Heart left ventricle (tissue), 16 donors: ENCODE measurements around the gene ERBIN. TPM values are rescaled to one million over a fixed set of nuclear protein-coding genes. Genes with fewer than 3 reads are reported as not detected.

ENCODE experiments used
- ATAC-seq, 4 donors: fragments of 200-7000 bp; cut with Tn5 transposase; one replicate each; pipeline ENCODE4 v1.9.1; 2020 to 2022; ENCODE audit warnings: moderate library complexity in 4 of 4, mild to moderate bottlenecking in 3 of 4, moderate number of reproducible peaks in 1 of 4
- DNase-seq, 5 donors: peaks; one replicate each; pipeline ENCODE4 v3.0.0-alpha.2; 2020
- H3K27ac ChIP-seq, 12 donors: fragments of 200-600 bp; sonication (generic) in 4 of 12; one replicate each; pipeline versions ENCODE4 v1.5.0 to v1.8.0; 2016 to 2022; ENCODE audit warnings: mild to moderate bottlenecking in 2 of 12
- H3K27me3 ChIP-seq, 9 donors: fragments of 200-600 bp; sonication (generic) in 2 of 9; one replicate each; pipeline versions ENCODE4 v1.5.1 to v1.8.0; 2016 to 2022; ENCODE audit warnings: mild to moderate bottlenecking in 3 of 9
- H3K36me3 ChIP-seq, 9 donors: fragments of 200-600 bp; sonication (generic) in 2 of 9; one replicate each; pipeline versions ENCODE4 v1.5.0 to v1.8.0; 2018 to 2022; ENCODE audit warnings: mild to moderate bottlenecking in 2 of 9
- H3K4me1 ChIP-seq, 12 donors: fragments of 200-600 bp; sonication (generic) in 4 of 12; one replicate each; pipeline versions ENCODE4 v1.5.0 to v1.8.0; 2016 to 2022; ENCODE audit warnings: mild to moderate bottlenecking in 3 of 12
- H3K4me3 ChIP-seq, 12 donors: fragments of 200-600 bp; sonication (generic) in 4 of 12; one replicate each; pipeline versions ENCODE4 v1.5.0 to v1.8.0; 2017 to 2022; ENCODE audit warnings: mild to moderate bottlenecking in 9 of 12, moderate library complexity in 4 of 12
- H3K9me3 ChIP-seq, 12 donors: fragments of 200-600 bp; sonication (generic) in 4 of 12; one replicate each; pipeline versions ENCODE4 v1.5.0 to v1.8.0; 2016 to 2022; ENCODE audit warnings: mild to moderate bottlenecking in 1 of 12
- POLR2A ChIP-seq, 2 donors: fragments of 450-650 bp; IDR thresholded peaks; one replicate each; pipeline ENCODE4 v1.6.1; 2017; ENCODE audit warnings: antibody characterized with exemption in 2 of 2, mild to moderate bottlenecking in 2 of 2, moderate library complexity in 2 of 2
- WGBS, 4 donors: extraction: QIAGEN DNeasy Blood & Tissue Kit in 2 of 4; methylation state at CpG; one replicate each; pipeline versions ENCODE4 v1.1.5 to v1.1.7; 2013 to 2018; 5-methylcytosine and 5-hydroxymethylcytosine counted together
- intact Hi-C, 10 donors: fragments of 100-400 bp; cut with DNase I; formaldehyde crosslinking; loops; one replicate each; pipeline versions ENCODE4 v1.11.1 to v1.14.2; 2022
- polyA plus RNA-seq, 2 donors: library from polyadenylated mRNA; stranded (reverse); fragments of 200-250 nt; gene quantifications; one replicate each; pipeline ENCODE4 v1.2.3, GENCODE V29; 2013
- total RNA-seq, 9 donors: library from RNA; depleted of rRNA in 2 of 9; stranded (reverse); fragments of >200 nt in 2 of 9; fragmentation: NEBNext Ultra II Directional in 3 of 9; extraction: Animal tissue kit (Norgen Biotek cat#: 25700) in 3 of 9; gene quantifications; one replicate each; pipeline versions ENCODE4 v1.1.0 to v1.2.4, GENCODE V29; 2016 to 2023
- TF ChIP-seq, protein P1 (sequence below), 12 donors: fragments of 200-600 bp; sonication (generic) in 4 of 12; IDR thresholded peaks; one replicate each; pipeline versions ENCODE4 v1.5.0 to v1.8.0; 2018 to 2022; ENCODE audit warnings: antibody characterized with exemption in 12 of 12, mild to moderate bottlenecking in 5 of 12
- donor health status: ischemic (EF 13 %, LVEDD 7.1; RV severe dilation, severe dysfunction).
- donor health status: healthy with polysubstance abuse.
- donor health status: DM: no; HTN: yes; CAD: no.
- donor health status: DM: no; HTN: no; CAD: no.
- donor health status: ischemic (EF 25% LVEDD 6.9; RV normal size, moderate dysfunction).
- donor health status: ischemic (EF 25% LVEDD 5.7; RV mildly dilated, moderate dysfunction).
- donor health status: healthy.
- donor health status: DM: yes; HTN: yes; CAD: no.
- donor health status: ischemic (EF 35%, LVEDD 5.7; RV mildly dilated, moderate dysfunction).
- donor health status: nonischemic (EF 11% LVEDD 7.7; RV severe dilation, severe dysfunction).
- donor health status: DM: yes; HTN: yes; CAD: no.
- donor health status: PGD.
- donor health status: ischemic (EF 29% LVEDD 5.4; RV normal size, mild dysfunction).
- donor health status: nonischemic (EF 23%, LVEDD 6.1; RV moderate dilation, normal function).

ERBIN gene
- total and polyA plus RNA-seq, 11 donors, result 6.7 to 59.1 (median 37.5) TPM

DNA sequence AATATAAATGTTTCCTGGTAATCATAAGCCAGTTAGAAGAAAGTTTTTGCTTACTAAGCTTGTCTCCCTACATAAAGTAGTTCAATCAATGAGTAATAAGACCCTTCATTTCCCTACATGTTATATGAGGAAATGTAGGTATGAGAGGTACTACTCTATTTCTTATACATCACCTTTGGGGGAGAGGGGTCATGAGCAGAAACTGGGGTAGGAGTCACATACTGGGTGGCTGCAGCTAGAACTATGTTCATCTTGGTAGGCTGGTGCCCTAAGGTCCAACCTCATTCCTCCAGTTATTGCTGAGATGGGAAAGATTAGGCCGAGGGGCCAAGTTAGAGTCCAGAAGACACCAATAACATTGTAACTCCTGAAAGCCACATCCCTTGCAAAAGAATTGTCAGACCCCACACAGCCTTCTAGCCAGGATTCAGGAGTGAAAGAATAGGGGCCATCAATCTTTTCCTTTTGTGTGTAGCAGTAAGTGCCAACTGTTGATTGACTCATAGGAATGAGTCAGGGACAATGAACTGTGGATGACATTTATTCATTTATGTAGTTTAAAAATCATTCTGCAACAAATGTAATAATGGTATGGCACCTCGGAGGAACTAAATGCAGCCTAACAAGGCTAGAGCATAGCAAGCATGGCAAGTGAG is 196.1 kb downstream of the ERBIN start:
- no peak for TF ChIP-seq POLR2A (IDR thresholded peaks at IDR 0.05)
- TF ChIP-seq, protein P1, sequence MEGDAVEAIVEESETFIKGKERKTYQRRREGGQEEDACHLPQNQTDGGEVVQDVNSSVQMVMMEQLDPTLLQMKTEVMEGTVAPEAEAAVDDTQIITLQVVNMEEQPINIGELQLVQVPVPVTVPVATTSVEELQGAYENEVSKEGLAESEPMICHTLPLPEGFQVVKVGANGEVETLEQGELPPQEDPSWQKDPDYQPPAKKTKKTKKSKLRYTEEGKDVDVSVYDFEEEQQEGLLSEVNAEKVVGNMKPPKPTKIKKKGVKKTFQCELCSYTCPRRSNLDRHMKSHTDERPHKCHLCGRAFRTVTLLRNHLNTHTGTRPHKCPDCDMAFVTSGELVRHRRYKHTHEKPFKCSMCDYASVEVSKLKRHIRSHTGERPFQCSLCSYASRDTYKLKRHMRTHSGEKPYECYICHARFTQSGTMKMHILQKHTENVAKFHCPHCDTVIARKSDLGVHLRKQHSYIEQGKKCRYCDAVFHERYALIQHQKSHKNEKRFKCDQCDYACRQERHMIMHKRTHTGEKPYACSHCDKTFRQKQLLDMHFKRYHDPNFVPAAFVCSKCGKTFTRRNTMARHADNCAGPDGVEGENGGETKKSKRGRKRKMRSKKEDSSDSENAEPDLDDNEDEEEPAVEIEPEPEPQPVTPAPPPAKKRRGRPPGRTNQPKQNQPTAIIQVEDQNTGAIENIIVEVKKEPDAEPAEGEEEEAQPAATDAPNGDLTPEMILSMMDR (IDR thresholded peaks at IDR 0.05), result no peak
- WGBS, 4 donors, result 80 to 100% (median 96%) methylated on average over 2 of the region's 2 CpGs
- H3K36me3 ChIP-seq, result no peaks in the 10 kb centered on the region
- no peaks in the 10 kb centered on the region for H3K27me3 ChIP-seq
- no peak for DNase-seq
- no peak overlapping the region for H3K27ac ChIP-seq
- intact Hi-C loops, result no loop called here
- H3K4me3 ChIP-seq, result no peak overlapping the region
- ATAC-seq, result no peak
- H3K9me3 ChIP-seq, result no peaks in the 10 kb centered on the region
- peaks cover 0 to 9% (median 0%) of the 10 kb centered on the region in 12 donors for H3K4me1 ChIP-seq

DNA sequence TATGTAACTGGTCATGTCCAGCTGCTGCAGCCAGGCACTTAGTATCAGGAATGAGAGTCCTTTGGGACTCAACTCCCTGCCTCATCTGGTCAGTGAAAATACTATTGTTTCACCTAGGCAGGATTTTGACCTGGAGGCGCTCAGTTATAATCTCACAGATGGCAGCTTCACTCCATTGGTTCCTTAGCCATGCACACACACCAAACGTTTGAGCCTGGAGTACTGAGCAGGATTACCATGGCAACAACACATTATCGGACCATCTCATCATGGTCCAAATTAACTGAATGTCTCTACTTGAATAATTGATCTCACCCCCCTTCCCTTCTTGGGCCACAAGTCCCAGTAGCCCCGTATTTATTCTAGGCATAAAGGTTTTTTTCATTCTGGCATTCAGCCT is 202.8 kb downstream of the ERBIN start:
- peaks cover 0 to 13% (median 0%) of the 10 kb centered on the region in 12 donors for H3K9me3 ChIP-seq
- no peaks in the 10 kb centered on the region for H3K36me3 ChIP-seq
- no peak overlapping the region for H3K27ac ChIP-seq
- H3K4me1 ChIP-seq, result peaks cover 0 to 2% (median 1%) of the 10 kb centered on the region in 12 donors
- intact Hi-C loops, result no loop called here
- 77 to 85% (median 81%) methylated on average over 4 of the region's 4 CpGs for WGBS, 4 donors
- no peaks in the 10 kb centered on the region for H3K27me3 ChIP-seq
- TF ChIP-seq, protein P1 (IDR thresholded peaks at IDR 0.05), result no peak
- no peak for TF ChIP-seq POLR2A (IDR thresholded peaks at IDR 0.05)
- ATAC-seq (no peak), DNase-seq (no peak)
- H3K4me3 ChIP-seq, result no peak overlapping the region

DNA sequence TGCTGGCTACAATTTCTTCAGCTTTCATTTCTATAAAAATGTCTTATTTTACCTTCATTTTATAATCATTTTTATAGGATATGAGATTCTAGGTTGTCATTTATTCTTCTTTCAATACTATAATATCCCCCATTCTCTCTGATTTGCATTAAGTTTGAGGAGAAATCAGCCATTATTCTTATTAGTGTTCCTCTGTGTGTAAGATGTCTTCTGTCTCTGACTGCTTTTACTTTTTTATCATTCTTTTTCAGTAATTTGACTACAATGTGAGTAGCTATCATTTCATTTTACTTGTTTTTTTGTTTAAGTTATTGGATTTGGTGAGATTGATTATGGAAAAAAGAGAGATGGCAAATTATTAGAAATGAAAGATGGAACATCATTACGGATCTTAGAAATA is 204.1 kb downstream of the ERBIN start:
- WGBS, 4 donors, result 95 to 98% (median 96%) methylated on average over 1 of the region's 1 CpG
- intact Hi-C loops, result no loop called here

More for the DNA sequence above, 204.1 kb downstream of the ERBIN start:
- H3K4me3 ChIP-seq, result no peak overlapping the region
- no peaks in the 10 kb centered on the region for H3K27me3 ChIP-seq
- no peak overlapping the region for H3K27ac ChIP-seq
- H3K4me1 ChIP-seq, result peaks cover 0 to 9% (median 8%) of the 10 kb centered on the region in 12 donors
- DNase-seq (no peak), ATAC-seq (no peak)
- H3K9me3 ChIP-seq, result peaks cover 0 to 13% (median 0%) of the 10 kb centered on the region in 12 donors
- no peaks in the 10 kb centered on the region for H3K36me3 ChIP-seq
- no peak for TF ChIP-seq POLR2A (IDR thresholded peaks at IDR 0.05)
- TF ChIP-seq, protein P1 (IDR thresholded peaks at IDR 0.05), result no peak

Other genes starting within 250 kb of the ERBIN start
- 10 to 100 TPM in 2 of 9 donors, 1 to 10 TPM in 7; 2.9 to 14.4 (median 7.1) TPM for gene SGTB, start 204.5 kb upstream of the ERBIN start, total RNA-seq
- 1 to 10 TPM; 1.8 to 2.4 TPM for gene SGTB, start 204.5 kb upstream of the ERBIN start, polyA plus RNA-seq
- gene NLN, start 204.4 kb upstream of the ERBIN start, total RNA-seq, result 10 to 100 TPM in 6 of 9 donors, 1 to 10 TPM in 3; 5.3 to 28.2 (median 14.7) TPM
- gene NLN, start 204.4 kb upstream of the ERBIN start, polyA plus RNA-seq, result 1 to 10 TPM; 1.6 to 5.3 TPM
- gene SREK1, start 217.7 kb downstream of the ERBIN start, total RNA-seq, result 10 to 100 TPM; 13.5 to 34.2 (median 28.4) TPM
- 10 to 100 TPM; 17.0 to 25.7 TPM for gene SREK1, start 217.7 kb downstream of the ERBIN start, polyA plus RNA-seq